ENCODE measurements around the gene ARF1.

The ARF1 gene

DNA sequence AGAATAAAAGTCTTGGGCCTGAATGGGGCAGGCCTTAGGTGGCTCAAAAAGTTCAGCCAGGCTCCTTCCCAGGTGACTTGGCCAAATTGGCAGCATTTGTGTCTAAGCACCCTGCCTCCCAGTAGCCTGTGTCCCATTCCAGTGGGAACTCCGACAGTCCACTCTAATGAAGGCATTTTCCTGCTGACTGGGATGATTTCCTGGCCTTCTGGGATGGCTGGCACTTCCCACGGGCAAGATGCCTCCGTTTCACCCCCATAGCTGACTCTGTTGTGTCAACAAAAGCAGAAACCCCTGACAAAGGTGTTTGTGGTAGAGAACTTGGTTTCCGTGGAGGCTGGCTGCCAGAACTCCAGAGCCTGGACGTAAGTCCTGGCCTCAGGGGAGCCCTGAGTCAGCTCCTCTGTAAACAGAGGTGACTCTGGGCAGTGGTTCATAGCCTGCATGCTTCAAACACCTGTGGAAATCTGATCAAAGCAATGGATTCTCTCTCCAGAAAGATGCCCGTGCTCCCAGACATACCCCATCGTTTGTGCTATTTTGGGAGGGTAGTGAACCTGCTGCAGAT lies 39.1 kb upstream of the ARF1 start:
- DNase-seq (ENCODE audit: low read depth) = no peak
- H3K4me3 ChIP-seq (ENCODE audit: control insufficient read depth, low read depth, low read length) = no peak overlapping the region
- TF ChIP-seq, protein P1, sequence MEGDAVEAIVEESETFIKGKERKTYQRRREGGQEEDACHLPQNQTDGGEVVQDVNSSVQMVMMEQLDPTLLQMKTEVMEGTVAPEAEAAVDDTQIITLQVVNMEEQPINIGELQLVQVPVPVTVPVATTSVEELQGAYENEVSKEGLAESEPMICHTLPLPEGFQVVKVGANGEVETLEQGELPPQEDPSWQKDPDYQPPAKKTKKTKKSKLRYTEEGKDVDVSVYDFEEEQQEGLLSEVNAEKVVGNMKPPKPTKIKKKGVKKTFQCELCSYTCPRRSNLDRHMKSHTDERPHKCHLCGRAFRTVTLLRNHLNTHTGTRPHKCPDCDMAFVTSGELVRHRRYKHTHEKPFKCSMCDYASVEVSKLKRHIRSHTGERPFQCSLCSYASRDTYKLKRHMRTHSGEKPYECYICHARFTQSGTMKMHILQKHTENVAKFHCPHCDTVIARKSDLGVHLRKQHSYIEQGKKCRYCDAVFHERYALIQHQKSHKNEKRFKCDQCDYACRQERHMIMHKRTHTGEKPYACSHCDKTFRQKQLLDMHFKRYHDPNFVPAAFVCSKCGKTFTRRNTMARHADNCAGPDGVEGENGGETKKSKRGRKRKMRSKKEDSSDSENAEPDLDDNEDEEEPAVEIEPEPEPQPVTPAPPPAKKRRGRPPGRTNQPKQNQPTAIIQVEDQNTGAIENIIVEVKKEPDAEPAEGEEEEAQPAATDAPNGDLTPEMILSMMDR (IDR thresholded peaks at IDR 0.05; ENCODE audit: control insufficient read depth, insufficient read depth, low read depth, low read length, missing control alignments) = no peak

- TF ChIP-seq, protein P1 (IDR thresholded peaks at IDR 0.05; ENCODE audit: control insufficient read depth, insufficient read depth, low read depth, low read length, missing control alignments) = no peak
- no peak overlapping the region for H3K4me3 ChIP-seq (ENCODE audit: control insufficient read depth, low read depth, low read length)
- DNase-seq (ENCODE audit: low read depth) = no peak
These were observed 37.5 kb upstream of the ARF1 start for GRCh38 chr1:228044961-228045360.

DNA sequence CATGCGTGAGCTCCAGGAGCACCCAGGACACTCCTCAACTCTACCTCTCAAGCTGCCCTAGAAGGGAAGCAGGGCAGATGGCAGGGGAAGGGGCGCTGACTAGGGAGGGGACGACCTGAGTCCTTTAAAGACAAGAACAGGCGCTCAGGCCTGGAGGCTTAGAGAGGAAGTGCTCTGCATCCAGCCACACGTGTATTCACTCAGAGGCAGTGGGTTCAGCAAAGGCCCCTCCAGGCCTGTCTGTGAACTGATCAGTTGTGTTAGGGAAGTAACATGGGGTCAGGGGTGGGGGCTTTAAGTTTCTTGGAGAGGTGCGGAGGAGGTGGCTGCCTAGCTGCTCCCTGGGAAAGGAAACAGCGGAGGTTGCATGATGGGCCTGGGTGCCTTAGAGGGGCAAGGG lies 37.1 kb upstream of the ARF1 start:
- no peak overlapping the region for H3K4me3 ChIP-seq (ENCODE audit: control insufficient read depth, low read depth, low read length)
- TF ChIP-seq, protein P1 (IDR thresholded peaks at IDR 0.05; ENCODE audit: control insufficient read depth, insufficient read depth, low read depth, low read length, missing control alignments) = no peak
- no peak for DNase-seq (ENCODE audit: low read depth)

DNA sequence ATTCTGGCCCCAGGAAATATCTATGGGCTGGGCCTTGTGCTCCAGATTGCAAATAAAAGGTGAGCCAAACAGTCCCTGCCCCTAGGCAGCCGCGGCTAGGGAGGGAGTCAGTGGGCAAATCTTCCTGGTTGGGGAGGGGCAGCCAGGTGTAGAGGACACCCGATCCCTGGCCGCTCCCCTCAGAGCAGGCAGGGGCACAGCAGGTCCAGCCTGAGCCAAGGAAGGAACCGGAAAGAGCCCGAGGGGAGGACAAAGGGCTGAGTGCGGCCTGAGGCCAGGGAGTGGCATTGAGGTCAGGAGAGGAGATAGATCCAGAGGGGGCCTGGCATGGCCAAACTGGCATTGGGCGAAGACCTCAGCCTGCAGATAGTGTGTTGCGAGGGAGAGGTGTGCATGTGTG lies 36.6 kb upstream of the ARF1 start:
- TF ChIP-seq, protein P1 (IDR thresholded peaks at IDR 0.05; ENCODE audit: control insufficient read depth, insufficient read depth, low read depth, low read length, missing control alignments) = no peak
- no peak for DNase-seq (ENCODE audit: low read depth)

GRCh38 chr1:228046421-228047182 lies 35.9 kb upstream of the ARF1 start:
- H3K4me3 ChIP-seq (ENCODE audit: control insufficient read depth, low read depth, low read length) = no peak overlapping the region
- TF ChIP-seq, protein P1 (IDR thresholded peaks at IDR 0.05; ENCODE audit: control insufficient read depth, insufficient read depth, low read depth, low read length, missing control alignments) = no peak

More for the DNA sequence above, 36.6 kb upstream of the ARF1 start:
- no peak overlapping the region for H3K4me3 ChIP-seq (ENCODE audit: control insufficient read depth, low read depth, low read length)

DNA sequence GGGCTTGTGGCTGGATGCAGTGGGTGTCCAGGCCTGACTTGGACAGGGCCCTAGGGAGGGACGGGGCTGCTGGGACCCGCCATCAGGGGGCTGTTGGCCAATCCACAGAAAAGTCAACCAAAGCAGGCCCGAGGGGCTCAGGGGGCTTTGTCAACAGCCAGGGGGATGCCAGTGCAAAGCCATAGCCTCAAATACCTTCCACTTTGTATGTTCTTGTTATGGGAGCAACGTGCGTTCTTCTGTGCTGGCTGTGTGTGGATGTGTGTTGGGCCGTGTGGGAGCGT lies 35.4 kb upstream of the ARF1 start:
- no peak overlapping the region for H3K4me3 ChIP-seq (ENCODE audit: control insufficient read depth, low read depth, low read length)
- TF ChIP-seq, protein P1 (IDR thresholded peaks at IDR 0.05; ENCODE audit: control insufficient read depth, insufficient read depth, low read depth, low read length, missing control alignments) = no peak
- DNase-seq (ENCODE audit: low read depth) = no peak

More at GRCh38 chr1:228046421-228047182, 35.9 kb upstream of the ARF1 start:
- DNase-seq (ENCODE audit: low read depth) = no peak
